ENCODE measurements around the gene ARV1. TPM values are rescaled to one million over a fixed set of nuclear protein-coding genes. Genes with fewer than 3 reads are reported as not detected.

Gene ARV1
- total and polyA plus RNA-seq, 2 experiments from 2014 or later = 10.4 to 20.0 TPM

DNA sequence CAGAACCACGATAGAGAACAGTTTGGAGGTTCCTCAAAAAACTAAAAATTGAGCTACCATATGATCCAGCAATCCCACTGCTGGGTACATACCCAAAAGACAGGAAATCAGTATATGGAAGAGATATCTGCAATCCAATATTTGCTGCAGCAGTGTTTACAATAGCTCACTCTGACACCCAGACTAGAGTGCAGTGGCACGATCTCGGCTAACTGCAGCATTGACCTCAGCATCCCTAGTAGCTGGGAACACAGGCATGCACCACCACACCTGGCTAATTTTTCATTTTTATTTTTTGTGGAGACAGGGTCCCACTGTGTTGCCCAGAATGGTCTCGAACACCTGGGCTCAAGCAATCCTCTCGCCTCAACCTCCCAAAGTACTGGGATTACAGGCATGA lies 13.4 kb upstream of the ARV1 start:
- H3K27ac Mint-ChIP-seq = no peak overlapping the region

More for the DNA sequence above, 13.4 kb upstream of the ARV1 start:
- H3K79me2 ChIP-seq (replicated peaks; ENCODE audit: insufficient read depth) = no peaks in the 10 kb centered on the region; the same call in 1 of the 2 replicates
- H3K27me3 ChIP-seq (ENCODE audit: insufficient read depth) = no peaks in the 10 kb centered on the region
- ATAC-seq = no peak
- H3K36me3 ChIP-seq (ENCODE audit: insufficient read depth) = no peaks in the 10 kb centered on the region
- no peak overlapping the region for H2AFZ ChIP-seq
- no peak overlapping the region for H3K4me3 ChIP-seq
- H3K4me1 ChIP-seq (ENCODE audit: insufficient read depth) = no peaks in the 10 kb centered on the region
- Mint-ChIP-seq H3K4me1 (no peaks in the 10 kb centered on the region), H3K4me3 (no peak overlapping the region), H3K9me3 (no peaks in the 10 kb centered on the region), H3K36me3 (ENCODE audit: low read depth) (no peaks in the 10 kb centered on the region), H3K27me3 (ENCODE audit: insufficient read depth, low read depth, poor library complexity) (no peaks in the 10 kb centered on the region)
- H3F3A ChIP-seq (replicated peaks; ENCODE audit: low read depth) = no peaks in the 10 kb centered on the region
- TF ChIP-seq EZH2phosphoT487 (IDR thresholded peaks at IDR 0.05; ENCODE audit: unreplicated experiment) (no peak), POLR2AphosphoS5 (IDR thresholded peaks at IDR 0.05; ENCODE audit: low read depth) (no peak), JUNB (IDR thresholded peaks at IDR 0.05; ENCODE audit: unreplicated experiment) (no peak), NANOG (IDR thresholded peaks at IDR 0.05; ENCODE audit: borderline replicate concordance) (no peak)
- TF ChIP-seq, protein P1, sequence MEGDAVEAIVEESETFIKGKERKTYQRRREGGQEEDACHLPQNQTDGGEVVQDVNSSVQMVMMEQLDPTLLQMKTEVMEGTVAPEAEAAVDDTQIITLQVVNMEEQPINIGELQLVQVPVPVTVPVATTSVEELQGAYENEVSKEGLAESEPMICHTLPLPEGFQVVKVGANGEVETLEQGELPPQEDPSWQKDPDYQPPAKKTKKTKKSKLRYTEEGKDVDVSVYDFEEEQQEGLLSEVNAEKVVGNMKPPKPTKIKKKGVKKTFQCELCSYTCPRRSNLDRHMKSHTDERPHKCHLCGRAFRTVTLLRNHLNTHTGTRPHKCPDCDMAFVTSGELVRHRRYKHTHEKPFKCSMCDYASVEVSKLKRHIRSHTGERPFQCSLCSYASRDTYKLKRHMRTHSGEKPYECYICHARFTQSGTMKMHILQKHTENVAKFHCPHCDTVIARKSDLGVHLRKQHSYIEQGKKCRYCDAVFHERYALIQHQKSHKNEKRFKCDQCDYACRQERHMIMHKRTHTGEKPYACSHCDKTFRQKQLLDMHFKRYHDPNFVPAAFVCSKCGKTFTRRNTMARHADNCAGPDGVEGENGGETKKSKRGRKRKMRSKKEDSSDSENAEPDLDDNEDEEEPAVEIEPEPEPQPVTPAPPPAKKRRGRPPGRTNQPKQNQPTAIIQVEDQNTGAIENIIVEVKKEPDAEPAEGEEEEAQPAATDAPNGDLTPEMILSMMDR (conservative IDR thresholded peaks at IDR 0.05; ENCODE audit: low read depth in 2 of 2) = no peak
- TF ChIP-seq, protein P2, sequence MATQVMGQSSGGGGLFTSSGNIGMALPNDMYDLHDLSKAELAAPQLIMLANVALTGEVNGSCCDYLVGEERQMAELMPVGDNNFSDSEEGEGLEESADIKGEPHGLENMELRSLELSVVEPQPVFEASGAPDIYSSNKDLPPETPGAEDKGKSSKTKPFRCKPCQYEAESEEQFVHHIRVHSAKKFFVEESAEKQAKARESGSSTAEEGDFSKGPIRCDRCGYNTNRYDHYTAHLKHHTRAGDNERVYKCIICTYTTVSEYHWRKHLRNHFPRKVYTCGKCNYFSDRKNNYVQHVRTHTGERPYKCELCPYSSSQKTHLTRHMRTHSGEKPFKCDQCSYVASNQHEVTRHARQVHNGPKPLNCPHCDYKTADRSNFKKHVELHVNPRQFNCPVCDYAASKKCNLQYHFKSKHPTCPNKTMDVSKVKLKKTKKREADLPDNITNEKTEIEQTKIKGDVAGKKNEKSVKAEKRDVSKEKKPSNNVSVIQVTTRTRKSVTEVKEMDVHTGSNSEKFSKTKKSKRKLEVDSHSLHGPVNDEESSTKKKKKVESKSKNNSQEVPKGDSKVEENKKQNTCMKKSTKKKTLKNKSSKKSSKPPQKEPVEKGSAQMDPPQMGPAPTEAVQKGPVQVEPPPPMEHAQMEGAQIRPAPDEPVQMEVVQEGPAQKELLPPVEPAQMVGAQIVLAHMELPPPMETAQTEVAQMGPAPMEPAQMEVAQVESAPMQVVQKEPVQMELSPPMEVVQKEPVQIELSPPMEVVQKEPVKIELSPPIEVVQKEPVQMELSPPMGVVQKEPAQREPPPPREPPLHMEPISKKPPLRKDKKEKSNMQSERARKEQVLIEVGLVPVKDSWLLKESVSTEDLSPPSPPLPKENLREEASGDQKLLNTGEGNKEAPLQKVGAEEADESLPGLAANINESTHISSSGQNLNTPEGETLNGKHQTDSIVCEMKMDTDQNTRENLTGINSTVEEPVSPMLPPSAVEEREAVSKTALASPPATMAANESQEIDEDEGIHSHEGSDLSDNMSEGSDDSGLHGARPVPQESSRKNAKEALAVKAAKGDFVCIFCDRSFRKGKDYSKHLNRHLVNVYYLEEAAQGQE (IDR thresholded peaks at IDR 0.05; ENCODE audit: unreplicated experiment) = no peak
- TF ChIP-seq, protein P3, sequence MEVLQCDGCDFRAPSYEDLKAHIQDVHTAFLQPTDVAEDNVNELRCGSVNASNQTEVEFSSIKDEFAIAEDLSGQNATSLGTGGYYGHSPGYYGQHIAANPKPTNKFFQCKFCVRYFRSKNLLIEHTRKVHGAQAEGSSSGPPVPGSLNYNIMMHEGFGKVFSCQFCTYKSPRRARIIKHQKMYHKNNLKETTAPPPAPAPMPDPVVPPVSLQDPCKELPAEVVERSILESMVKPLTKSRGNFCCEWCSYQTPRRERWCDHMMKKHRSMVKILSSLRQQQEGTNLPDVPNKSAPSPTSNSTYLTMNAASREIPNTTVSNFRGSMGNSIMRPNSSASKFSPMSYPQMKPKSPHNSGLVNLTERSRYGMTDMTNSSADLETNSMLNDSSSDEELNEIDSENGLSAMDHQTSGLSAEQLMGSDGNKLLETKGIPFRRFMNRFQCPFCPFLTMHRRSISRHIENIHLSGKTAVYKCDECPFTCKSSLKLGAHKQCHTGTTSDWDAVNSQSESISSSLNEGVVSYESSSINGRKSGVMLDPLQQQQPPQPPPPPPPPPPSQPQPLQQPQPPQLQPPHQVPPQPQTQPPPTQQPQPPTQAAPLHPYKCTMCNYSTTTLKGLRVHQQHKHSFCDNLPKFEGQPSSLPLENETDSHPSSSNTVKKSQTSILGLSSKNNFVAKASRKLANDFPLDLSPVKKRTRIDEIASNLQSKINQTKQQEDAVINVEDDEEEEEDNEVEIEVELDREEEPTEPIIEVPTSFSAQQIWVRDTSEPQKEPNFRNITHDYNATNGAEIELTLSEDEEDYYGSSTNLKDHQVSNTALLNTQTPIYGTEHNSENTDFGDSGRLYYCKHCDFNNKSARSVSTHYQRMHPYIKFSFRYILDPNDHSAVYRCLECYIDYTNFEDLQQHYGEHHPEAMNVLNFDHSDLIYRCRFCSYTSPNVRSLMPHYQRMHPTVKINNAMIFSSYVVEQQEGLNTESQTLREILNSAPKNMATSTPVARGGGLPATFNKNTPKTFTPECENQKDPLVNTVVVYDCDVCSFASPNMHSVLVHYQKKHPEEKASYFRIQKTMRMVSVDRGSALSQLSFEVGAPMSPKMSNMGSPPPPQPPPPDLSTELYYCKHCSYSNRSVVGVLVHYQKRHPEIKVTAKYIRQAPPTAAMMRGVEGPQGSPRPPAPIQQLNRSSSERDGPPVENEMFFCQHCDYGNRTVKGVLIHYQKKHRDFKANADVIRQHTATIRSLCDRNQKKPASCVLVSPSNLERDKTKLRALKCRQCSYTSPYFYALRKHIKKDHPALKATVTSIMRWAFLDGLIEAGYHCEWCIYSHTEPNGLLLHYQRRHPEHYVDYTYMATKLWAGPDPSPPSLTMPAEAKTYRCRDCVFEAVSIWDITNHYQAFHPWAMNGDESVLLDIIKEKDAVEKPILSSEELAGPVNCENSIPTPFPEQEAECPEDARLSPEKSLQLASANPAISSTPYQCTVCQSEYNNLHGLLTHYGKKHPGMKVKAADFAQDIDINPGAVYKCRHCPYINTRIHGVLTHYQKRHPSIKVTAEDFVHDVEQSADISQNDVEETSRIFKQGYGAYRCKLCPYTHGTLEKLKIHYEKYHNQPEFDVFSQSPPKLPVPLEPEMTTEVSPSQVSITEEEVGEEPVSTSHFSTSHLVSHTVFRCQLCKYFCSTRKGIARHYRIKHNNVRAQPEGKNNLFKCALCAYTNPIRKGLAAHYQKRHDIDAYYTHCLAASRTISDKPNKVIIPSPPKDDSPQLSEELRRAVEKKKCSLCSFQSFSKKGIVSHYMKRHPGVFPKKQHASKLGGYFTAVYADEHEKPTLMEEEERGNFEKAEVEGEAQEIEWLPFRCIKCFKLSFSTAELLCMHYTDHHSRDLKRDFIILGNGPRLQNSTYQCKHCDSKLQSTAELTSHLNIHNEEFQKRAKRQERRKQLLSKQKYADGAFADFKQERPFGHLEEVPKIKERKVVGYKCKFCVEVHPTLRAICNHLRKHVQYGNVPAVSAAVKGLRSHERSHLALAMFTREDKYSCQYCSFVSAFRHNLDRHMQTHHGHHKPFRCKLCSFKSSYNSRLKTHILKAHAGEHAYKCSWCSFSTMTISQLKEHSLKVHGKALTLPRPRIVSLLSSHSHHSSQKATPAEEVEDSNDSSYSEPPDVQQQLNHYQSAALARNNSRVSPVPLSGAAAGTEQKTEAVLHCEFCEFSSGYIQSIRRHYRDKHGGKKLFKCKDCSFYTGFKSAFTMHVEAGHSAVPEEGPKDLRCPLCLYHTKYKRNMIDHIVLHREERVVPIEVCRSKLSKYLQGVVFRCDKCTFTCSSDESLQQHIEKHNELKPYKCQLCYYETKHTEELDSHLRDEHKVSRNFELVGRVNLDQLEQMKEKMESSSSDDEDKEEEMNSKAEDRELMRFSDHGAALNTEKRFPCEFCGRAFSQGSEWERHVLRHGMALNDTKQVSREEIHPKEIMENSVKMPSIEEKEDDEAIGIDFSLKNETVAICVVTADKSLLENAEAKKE (CRISPR knock-in tag; IDR thresholded peaks at IDR 0.05) = no peak
- no peak overlapping the region for H3K27ac ChIP-seq (ENCODE audit: low read depth)
- no peak for DNase-seq (ENCODE audit: low spot score)
- H3K4me2 ChIP-seq = no peak overlapping the region
- H3K9me2 ChIP-seq (ENCODE audit: insufficient read depth) = no peaks in the 10 kb centered on the region
- peaks cover 37% of the 10 kb centered on the region for H4K20me1 ChIP-seq (replicated peaks; ENCODE audit: insufficient read depth)

Data from GM23338 (cell line).